K562 (cell line): ENCODE data around the gene HDLBP. TPM values are rescaled to one million over a fixed set of nuclear protein-coding genes. Genes with fewer than 3 reads are reported as not detected.

Experiments
- ATAC-seq: fragments of 200-7000 bp; cut with Tn5 transposase; 3 replicates; pipeline ENCODE4 v1.9.1; 2020; ENCODE audit warnings: moderate library complexity
- BruUV-seq: library from RNA; stranded (reverse); fragments of 400-500 nt; replicated peaks from 2 replicates; lab custom pipeline; 2021; lab: Mats Ljungman, UMichigan
- CTCF ChIA-PET: fragments of 300-600 bp; formaldehyde crosslinking; extraction: SDS; loops from one replicate; lab custom pipeline; 2021; ENCODE audit warnings: low intra/inter-chr PET ratio; lab: Yijun Ruan, JAX
- POLR2A ChIA-PET: fragments of 300-600, 350-650 bp; sonication (Branson Sonifier 250); formaldehyde crosslinking; extraction: SDS; loops from one replicate; lab custom pipeline; 2021; ENCODE audit warnings: antibody characterized with exemption, inconsistent platforms; lab: Yijun Ruan, JAX
- DNase-seq, 4 experiments: peaks; one replicate each; pipeline versions ENCODE4 v3.0.0 to v3.0.0-alpha.2; 2011 to 2018; ENCODE audit warnings: low spot score in 3 of 4, mixed read lengths in 3 of 4; ENCODE audit errors: extremely low read depth in 1 of 4
- FAIRE-seq: peaks from 2 replicates; lab custom pipeline; 2011; peaks lifted over from hg19 to GRCh38; lab: Jason Lieb, UNC
- H2AFZ ChIP-seq: 2 replicates; pipeline ENCODE4 v1.6.0; 2011; ENCODE audit warnings: low read depth, low read length, control low read depth, inconsistent platforms
- H3K27ac ChIP-seq: fragments of 200-600 bp; 3 replicates; pipeline ENCODE4 v1.8.0; 2011; ENCODE audit warnings: low read depth, mild to moderate bottlenecking, control low read depth, inconsistent platforms, low read length, moderate library complexity, mixed read lengths; ENCODE audit errors: extremely low read depth
- H3K27me3 ChIP-seq, 2 experiments: fragments of 300-600 bp in 1 of 2; 2 replicates in 1 of 2; 3 replicates in 1 of 2; pipeline versions ENCODE4 v1.6.0 to v1.8.0; 2011; ENCODE audit warnings: inconsistent platforms in 2 of 2, low read length in 2 of 2, mild to moderate bottlenecking in 1 of 2, mixed read lengths in 1 of 2, moderate library complexity in 1 of 2; ENCODE audit not compliant: control insufficient read depth in 2 of 2, insufficient read depth in 2 of 2
- H3K36me3 ChIP-seq: fragments of 300-600 bp; 3 replicates; pipeline ENCODE4 v1.8.0; 2011; ENCODE audit warnings: mild to moderate bottlenecking, low read length, inconsistent platforms; ENCODE audit not compliant: control insufficient read depth, insufficient read depth
- H3K4me1 ChIP-seq, 2 experiments: fragments of 200-600 bp in 1 of 2; replicated peaks in 1 of 2; 2 replicates in 1 of 2; 3 replicates in 1 of 2; pipeline versions ENCODE4 v1.5.1 to v1.8.0; 2011; ENCODE audit warnings: inconsistent platforms in 2 of 2, low read length in 2 of 2, mild to moderate bottlenecking in 1 of 2, mixed read lengths in 1 of 2, moderate library complexity in 1 of 2; ENCODE audit not compliant: control insufficient read depth in 2 of 2, insufficient read depth in 2 of 2
- H3K4me2 ChIP-seq: 2 replicates; pipeline ENCODE4 v1.6.1; 2011; ENCODE audit warnings: low read length, control low read depth, inconsistent platforms, mixed read lengths; ENCODE audit not compliant: insufficient read depth
- H3K4me3 ChIP-seq: fragments of 200-600 bp; sonication (generic), shearing (Covaris generic); 2 replicates; pipeline ENCODE4 v1.5.1; 2016; ENCODE audit warnings: control low read depth, inconsistent platforms
- H3K79me2 ChIP-seq: fragments of 200-600 bp; 3 replicates; pipeline ENCODE4 v1.8.0; 2011; ENCODE audit warnings: low read length, inconsistent platforms; ENCODE audit not compliant: control insufficient read depth, insufficient read depth
- H3K9ac ChIP-seq, 2 experiments: 2 replicates each; pipeline versions ENCODE4 v1.6.0 to v1.6.1; 2011; ENCODE audit warnings: low read depth in 2 of 2, low read length in 2 of 2, control low read depth in 1 of 2, inconsistent platforms in 1 of 2, mild to moderate bottlenecking in 1 of 2, mixed read lengths in 1 of 2; ENCODE audit not compliant: insufficient read depth in 1 of 2
- H3K9me1 ChIP-seq: one replicate; pipeline ENCODE4 v1.6.0; 2011; ENCODE audit warnings: inconsistent platforms, mild to moderate bottlenecking, low read length, moderate library complexity; ENCODE audit not compliant: control insufficient read depth, insufficient read depth
- H3K9me3 ChIP-seq: replicated peaks from 2 replicates; pipeline ENCODE4 v1.5.1; 2011; ENCODE audit warnings: low read depth, low read length, inconsistent platforms; ENCODE audit not compliant: control insufficient read depth, insufficient read depth
- H4K20me1 ChIP-seq: replicated peaks from 2 replicates; pipeline ENCODE4 v1.6.1; 2011; ENCODE audit warnings: low read length, inconsistent platforms, mixed read lengths; ENCODE audit not compliant: control insufficient read depth, insufficient read depth
- HMGN3 ChIP-seq: IDR thresholded peaks from 2 replicates; pipeline ENCODE4 v1.6.1; 2011; ENCODE audit warnings: borderline replicate concordance, low read depth, mild to moderate bottlenecking, mixed read lengths, low read length; ENCODE audit not compliant: insufficient read length; ENCODE audit errors: extremely low read depth
- POLR2G ChIP-seq: fragments of 200-400 bp; formaldehyde crosslinking; IDR thresholded peaks from 2 replicates; pipeline ENCODE4 v1.6.1; 2017; ENCODE audit warnings: low read depth, mild to moderate bottlenecking, antibody characterized with exemption, low read length, moderate library complexity
- WGBS: fragments of 100-300 bp; shearing (Covaris generic); methylation state at CpG from one replicate; pipeline ENCODE4 v1.1.6; 2016; ENCODE audit warnings: low coverage, mixed read lengths; ENCODE audit not compliant: insufficient coverage; ENCODE audit errors: missing lambda C conversion rate; 5-methylcytosine and 5-hydroxymethylcytosine counted together
- in situ Hi-C: fragments of 300-500 bp; cut with MboI; formaldehyde crosslinking; loops from 4 replicates; pipeline ENCODE4 v1.15.0; 2018; ENCODE audit warnings: inconsistent platforms, mixed read lengths
- intact Hi-C: fragments of 100-400 bp; cut with micrococcal nuclease; formaldehyde crosslinking; loops from 2 replicates; pipeline ENCODE4 v1.14.2; 2022
- polyA plus RNA-seq, 8 experiments: library from polyadenylated mRNA; depleted of rRNA in 4 of 8; stranded (reverse) in 5 of 8; unstranded in 3 of 8; fragments of >200 nt; fragmentation: Nextera tagmentation in 2 of 8; fragmentation: Illumina TruSeq in 1 of 8; extraction: Ambion mirVana in 2 of 8; extraction: Trizol in 1 of 8; gene quantifications; 2 replicates each; pipeline versions ENCODE4 v1.2.1 to v1.2.3, GENCODE V29; 2011 to 2014; ENCODE audit warnings: inconsistent platforms in 1 of 8, missing spikeins in 1 of 8
- total RNA-seq, 7 experiments: library from RNA; depleted of rRNA in 6 of 7; stranded (reverse); fragments of >200 nt in 6 of 7; fragmentation: Illumina TruSeq in 2 of 7; extraction: Trizol in 2 of 7; gene quantifications; 2 replicates each; pipeline versions ENCODE4 v1.2.1 to v1.2.3, GENCODE V29; 2011 to 2021; ENCODE audit warnings: low replicate concordance in 1 of 7

The HDLBP gene
- total and polyA plus RNA-seq, 9 of the 15 experiments (the other 6 are each of a cell fraction or from before 2014, with no cell fraction given), result 24.4 to 378 (median 146) TPM

- in situ Hi-C loops (no loop called here), intact Hi-C loops (no loop called here)
- FAIRE-seq (no peak), ATAC-seq (no peak), DNase-seq (no peak)
- Histone ChIP-seq H4K20me1 (peaks cover 11% of the 10 kb centered on the region; the same call in 1 of the 2 replicates), H3K9me1 (peaks cover 2% of the 10 kb centered on the region), H3K4me1 (peaks cover 2 to 15% of the 10 kb centered on the region in 2 experiments; a peak in 3 of 5 replicates), H2AFZ (no peak overlapping the region), H3K79me2 (no peaks in the 10 kb centered on the region), H3K27ac (no peak overlapping the region), H3K4me2 (no peak overlapping the region), H3K27me3 (no peaks in the 10 kb centered on the region), H3K36me3 (peaks cover 77% of the 10 kb centered on the region; the same call in 2 of the 3 replicates), H3K9me3 (no peaks in the 10 kb centered on the region), H3K9ac (no peak overlapping the region), H3K4me3 (no peak overlapping the region)
- TF ChIP-seq POLR2G, result peak; percentile 44; the same call in 1 of the 2 replicates
- no peak for TF ChIP-seq HMGN3
- BruUV-seq, result no TSS peak
- ChIA-PET POLR2A (interaction anchor here (0.7 to 1.0 kb wide), 2 partner anchors 12 to 20 kb away, joined by 3 read pairs; no protein-coding TSS in a partner anchor), CTCF (no interaction called here)
- 92% methylated on average over 14 of the region's 29 CpGs for WGBS
Observed at GRCh38 chr2:241229563-241230401, 85.7 kb downstream of the HDLBP start.
